GM21786 (cell line): ENCODE results near the gene RNF207.

Experiments
- ATAC-seq: cut with Tn5 transposase; IDR thresholded peaks from one replicate; pipeline ENCODE4 v1.9.1; 2021; ENCODE audit not compliant: unreplicated experiment

The RNF207 gene, protein sequence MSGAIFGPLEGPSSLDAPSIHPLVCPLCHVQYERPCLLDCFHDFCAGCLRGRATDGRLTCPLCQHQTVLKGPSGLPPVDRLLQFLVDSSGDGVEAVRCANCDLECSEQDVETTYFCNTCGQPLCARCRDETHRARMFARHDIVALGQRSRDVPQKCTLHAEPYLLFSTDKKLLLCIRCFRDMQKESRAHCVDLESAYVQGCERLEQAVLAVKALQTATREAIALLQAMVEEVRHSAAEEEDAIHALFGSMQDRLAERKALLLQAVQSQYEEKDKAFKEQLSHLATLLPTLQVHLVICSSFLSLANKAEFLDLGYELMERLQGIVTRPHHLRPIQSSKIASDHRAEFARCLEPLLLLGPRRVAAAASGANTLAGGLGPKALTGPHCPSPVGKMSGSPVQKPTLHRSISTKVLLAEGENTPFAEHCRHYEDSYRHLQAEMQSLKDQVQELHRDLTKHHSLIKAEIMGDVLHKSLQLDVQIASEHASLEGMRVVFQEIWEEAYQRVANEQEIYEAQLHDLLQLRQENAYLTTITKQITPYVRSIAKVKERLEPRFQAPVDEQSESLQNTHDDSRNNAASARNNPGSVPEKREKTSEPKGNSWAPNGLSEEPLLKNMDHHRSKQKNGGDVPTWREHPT

DNA sequence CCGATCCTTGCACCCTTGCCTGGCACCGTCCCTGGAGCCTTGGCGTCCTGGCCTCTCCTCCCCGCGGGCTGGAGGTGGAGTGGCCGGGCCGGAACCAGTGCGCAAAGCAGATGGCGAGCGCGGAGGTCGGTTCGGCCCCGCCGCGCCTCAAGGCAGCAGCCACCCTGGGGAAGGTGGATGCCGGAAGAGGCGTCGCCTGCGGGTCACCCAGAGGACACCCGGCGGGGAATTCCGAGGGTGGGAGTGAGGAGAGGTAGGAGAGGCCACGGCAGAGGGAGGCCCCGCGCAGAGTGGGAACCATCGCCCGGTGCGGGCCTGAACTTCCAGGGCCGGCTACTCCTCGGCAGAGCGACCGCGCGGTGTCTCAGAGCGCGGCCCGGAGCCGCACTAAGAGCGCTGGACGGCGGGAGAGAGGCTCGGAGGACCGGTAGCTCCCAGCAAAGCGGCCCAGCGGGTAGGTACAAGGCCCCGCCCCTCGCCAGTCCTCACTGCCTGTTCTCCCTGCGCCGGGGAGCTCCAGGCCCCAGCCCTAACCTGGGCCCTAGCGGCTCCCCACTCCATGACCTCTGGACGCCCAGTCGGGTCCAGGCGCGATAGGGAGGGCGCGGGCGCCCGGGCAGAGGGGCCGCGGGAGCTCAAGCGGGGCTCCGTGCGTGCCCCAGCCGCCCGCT, at the start of gene RNF207:
TSS of gene RNF207 (plus strand) at position 271 of the 671 bp plus-strand sequence. CDS start 417 bp downstream, outside the sequence.
- ATAC-seq, result peak; percentile 55

DNA sequence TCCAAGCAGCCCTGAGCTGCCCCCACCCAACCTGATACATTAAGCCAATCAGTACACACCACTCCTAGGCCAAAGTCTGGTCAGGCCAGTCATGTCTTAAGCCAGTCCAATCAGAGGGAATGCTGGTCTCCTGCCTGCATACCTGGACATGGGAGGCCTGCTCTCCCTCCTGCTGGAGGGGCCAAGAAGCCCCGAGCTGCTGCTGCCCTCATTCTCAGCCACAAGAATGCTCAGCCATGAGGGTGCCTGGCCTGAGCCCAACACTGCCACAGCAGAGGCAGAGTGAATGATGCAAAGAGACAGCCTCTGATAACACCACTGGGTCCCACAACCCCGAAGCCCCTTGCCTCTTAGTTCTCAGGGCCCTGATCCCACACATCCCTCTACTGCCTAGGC, 48.8 kb upstream of the RNF207 start:
- ATAC-seq, result no peak

DNA sequence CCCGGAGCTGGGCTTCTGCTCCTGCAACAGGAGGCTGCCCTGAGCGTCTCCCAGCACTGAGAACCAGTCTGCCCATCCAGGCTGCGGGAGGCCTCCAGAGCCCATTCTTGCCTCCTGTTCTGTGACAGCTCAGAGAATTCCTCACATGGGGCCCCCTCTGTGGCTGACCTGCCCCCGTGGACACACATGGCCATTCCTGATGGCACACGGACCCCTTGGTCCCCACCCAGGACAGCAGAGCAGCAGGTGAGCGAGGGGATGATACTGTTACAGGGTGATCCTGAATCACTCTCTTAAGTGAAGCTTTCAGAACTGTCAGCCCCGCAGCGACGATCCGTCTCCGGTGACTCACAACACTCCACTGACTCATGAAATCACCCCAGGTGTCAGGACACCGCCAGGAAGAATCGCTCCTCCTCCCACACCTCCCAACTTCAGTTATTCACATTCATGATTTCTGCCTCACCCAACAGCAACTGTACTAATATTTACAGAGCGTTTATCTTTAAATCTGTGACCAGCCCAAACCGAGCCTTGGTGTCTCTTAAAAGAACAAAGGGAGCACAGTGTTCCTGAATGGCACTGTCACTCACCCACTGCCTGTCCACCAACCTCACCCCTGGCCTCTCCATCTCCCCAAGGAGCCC, 48.3 kb upstream of the RNF207 start:
- ATAC-seq, result no peak

DNA sequence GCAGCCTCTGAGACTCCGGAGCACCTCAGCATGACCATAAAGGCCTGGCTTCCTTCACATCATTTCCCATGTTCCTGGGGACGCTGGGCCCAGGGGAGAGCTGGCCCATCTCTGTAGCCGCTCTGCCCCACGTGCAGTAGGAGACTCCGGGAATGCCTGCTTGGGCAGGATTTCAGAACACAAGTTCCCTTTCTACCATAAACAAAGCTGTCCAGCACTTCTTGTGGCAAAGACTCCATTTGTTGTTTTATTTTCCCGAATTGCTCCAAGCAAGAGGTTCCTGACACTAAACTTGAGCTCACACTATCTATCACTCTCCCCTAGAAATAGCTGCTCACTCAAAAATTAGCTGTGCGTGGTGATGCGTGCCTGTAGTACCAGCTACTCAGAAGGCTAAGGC, 47.7 kb upstream of the RNF207 start:
- ATAC-seq, result no peak

DNA sequence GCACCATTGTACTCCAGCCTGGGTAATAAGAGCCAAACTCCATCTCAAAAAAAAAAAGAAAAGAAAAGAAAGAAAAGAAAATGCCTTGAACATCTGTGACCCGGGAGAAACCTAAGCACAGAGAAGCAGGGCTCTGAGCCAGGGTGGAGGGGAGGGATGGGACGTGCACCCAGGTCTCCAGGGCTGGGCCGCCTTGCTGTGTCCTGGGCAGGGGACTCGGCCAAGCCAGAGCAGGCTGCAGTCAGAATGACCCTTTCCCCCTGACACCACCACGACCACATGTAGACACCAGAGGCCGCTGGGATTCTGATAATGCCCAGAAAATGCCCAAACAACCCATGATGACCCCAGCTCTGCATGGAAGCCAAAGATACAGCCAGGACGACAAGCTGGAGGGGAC, 43.6 kb upstream of the RNF207 start:
- no peak for ATAC-seq

DNA sequence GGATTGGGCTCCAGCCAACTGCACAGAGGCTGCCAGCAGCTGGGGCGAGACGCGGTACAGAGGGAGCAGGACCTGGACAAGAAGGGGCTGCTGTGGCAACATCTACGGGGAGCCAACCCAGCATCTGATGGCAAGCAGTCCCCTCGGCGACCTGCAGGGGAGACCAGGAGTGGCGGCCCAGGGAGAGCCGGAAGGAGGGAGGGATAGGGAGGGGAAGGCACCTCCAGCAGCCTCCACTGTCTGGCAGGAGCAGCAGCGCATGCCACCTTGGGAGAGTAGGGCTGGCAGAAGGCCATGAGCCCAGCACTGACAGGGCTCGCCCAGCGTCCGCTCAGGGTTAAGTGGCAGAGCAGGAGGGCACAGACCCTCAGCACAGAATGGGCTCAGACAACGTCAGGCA, 43.1 kb upstream of the RNF207 start:
- no peak for ATAC-seq

DNA sequence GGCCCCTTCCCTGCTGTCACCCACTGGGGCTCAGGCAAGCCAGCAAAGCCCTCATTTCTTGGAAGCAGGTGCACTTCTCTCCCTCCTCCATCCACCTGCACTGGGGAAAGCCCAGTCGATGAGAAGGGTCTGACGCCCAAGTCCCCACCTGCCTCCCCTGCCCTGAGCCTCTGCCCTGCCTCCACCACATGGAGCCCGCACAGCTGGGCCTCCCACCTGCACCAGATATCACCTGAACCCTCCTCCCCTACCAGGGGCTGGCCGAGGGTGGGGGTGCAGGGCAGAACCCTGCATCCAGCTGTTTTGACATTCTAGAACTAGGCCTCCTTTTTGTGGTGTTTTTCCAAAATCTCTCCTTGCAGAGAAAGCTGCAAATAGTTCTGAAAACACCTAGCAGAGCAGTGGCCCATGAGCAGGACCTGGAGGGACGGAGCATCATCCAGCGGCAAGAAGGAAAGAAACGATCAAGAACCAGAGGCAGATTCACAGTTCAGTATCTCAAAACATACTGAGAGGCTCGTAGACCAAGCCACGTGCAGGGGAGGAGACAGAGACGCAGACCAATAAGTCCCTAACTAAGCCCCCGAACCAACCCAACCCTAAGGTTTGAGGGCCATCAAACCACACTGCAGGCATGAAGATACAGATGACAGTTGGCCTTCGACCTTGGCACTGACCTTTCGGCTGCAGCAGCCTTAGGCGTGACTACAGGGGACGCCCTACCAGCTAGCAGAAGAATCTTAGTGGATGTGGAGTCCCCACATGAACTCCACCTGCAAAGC, 42.5 kb upstream of the RNF207 start:
- no peak for ATAC-seq

DNA sequence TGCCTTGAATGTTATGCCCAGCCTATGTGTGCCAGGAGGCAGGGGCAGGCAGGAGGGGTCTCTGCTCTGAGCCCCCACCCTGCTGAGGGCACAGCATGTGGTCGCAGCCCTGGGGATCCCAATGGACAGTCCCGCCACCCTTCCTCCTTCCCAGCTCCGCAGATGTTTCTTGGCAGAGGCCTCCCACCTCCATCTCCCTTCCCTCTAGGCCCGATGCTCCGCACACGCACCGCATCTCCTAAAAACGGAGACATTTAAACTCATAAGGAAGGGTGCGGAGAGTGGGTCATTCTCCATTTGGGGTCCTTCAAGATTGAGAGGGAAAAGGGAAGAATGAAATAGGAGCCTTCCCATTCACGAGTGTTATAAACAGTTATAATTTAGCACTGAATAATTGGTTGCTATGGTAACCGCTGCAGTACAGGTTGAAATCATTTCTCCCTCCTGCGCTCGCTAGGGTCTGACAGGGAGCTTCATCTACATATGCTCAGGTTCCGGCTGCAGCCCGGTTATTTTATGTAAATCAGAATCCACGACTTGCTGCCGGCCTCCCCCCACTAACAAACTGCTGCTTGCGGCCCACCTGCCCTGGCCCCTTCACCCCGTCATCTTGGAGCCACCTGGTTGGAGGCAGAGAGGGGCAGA, 41.8 kb upstream of the RNF207 start:
- no peak for ATAC-seq

DNA sequence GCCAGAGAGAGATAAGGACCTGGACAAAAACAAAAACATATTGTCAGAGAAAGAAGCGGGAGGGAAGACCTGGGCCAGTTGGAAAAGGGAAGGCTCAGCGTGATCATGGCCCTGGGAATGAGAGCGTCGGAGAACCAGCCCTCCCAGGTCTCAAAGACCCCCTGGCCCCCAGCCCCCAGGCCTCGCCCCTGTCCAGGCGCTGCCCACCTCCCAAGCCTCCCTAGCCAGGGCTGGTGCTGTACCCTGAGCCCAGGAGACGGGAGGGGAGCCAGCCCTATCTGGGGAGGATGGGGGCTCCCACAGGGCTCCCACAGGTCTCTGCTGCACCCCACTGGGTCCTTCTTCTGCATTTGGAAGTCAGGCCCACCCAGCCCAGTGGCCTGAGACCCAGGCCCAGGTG, 40.9 kb upstream of the RNF207 start:
- ATAC-seq, result no peak

DNA sequence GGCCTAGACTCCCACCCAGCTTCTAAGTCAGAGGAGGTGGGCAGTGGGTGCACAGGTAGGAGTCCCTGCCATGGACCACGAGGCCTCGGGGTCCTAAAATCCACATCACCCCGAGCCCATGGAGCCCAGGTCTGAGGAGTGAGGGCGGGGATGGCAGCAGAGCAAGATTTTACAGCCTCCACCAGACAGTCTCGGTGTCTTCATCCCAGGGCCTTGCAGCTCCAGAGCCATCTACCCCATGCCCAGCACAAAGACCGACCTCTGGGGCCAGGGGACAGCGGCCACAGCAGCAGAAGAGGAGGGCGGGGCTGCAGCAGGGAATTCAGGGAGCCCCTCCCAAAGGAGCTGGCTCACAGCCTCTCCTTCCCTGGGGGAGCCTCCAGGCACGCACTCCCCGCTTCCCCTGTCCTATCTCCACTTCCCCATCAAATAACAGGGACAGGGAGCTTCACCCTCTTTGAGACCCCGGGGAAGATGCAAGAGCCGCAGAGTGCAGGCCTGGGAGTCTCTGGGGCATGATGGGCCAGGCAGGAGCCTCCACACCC, 40.4 kb upstream of the RNF207 start:
- no peak for ATAC-seq

DNA sequence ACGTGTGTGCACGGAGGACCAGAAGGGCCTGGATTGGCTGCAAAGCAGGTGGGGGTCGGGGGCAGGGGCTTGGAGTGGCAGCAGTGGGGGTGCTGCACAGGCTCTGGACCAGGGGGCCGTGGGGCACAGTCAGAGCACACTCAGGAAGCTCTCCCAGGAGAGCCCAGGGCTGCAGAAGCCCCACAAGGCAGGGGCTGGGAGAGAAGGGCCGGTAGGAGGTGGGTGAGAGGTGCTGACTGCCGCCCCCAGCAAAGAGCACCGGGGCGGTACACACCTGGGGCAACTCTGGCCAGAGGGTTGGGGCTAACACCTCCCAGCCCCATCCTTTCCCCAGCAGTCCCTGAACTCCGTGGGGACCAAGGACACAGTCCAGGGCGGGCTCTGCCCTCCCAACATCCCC, 39.7 kb upstream of the RNF207 start:
- ATAC-seq, result no peak

DNA sequence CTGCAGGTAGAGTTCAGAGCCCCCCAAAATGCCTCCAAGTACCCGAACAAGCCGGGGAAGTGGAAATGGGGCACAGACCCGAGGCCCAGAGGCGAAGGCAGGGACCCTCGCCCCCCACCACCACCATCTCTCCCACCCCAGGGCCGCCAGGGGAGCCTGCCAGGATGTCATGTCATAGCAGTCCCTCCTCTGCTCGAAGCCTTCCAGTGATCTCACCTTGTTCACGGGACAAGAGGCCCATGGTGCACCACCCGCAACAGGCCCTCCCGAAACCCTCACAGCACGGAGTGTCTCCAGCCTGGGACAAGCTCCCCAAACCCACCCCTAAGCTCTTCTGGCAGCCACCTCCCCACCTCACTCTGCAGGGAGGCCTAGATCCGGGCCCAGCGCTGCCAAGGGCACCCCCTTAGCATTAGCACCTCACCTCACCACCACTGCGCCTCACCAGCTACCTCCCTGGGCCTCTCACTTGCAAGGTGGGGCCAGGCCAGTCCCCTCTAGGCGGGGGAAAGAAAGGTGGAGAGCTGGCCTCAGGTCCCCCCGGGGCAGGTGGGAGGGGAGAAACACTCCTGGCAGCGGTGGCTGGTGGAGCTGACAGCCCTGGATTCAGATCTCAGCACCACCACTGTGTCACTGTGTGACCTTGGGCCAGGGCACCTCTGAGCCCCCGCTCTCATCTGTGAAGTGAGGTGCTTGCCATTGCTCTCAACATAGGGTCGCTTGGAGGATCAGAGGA, 39.1 kb upstream of the RNF207 start:
- ATAC-seq, result no peak

DNA sequence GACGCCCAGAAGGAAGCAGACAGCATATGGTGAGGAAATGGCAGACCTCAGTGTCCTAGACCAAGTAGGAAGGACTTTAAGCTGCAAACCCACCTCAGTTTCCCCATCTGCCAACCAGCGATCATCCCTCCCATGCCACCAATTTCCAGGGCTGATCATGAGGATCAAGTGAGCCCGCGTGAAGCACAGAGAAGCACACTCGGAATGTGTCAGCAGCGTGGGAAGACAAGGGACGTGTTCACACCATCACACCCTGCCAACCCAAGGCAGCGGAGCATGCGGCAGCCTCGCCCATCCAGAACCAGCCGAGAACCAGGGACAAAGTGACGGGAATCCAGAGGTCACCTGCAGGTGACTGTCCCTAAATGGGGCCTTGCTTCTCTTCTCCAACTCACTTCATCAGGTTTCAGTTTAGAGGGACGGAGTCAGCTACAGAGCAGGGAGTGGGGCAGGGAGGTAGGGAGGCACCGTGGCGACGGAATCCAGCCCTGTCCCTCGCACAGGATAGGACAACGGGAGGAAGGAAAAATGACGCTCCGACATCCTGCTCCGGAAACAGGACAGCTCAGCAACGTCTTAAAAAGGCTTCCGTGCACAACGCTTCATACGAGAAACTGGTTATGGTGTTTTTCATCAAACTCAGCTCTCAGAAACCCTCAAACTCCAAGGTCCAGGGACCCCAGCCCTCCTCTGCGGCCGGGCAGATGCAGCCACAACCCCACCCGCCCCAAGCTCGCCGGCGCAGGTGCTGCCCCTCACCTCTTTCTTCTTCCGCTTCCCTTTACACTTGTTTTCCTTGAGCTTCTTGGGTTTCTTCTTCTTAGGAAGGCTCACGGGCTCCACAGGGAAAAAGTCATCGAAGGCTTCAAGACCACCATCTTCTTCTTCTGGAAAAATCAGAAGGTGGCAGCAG, 38.3 kb upstream of the RNF207 start:
- ATAC-seq, result no peak

DNA sequence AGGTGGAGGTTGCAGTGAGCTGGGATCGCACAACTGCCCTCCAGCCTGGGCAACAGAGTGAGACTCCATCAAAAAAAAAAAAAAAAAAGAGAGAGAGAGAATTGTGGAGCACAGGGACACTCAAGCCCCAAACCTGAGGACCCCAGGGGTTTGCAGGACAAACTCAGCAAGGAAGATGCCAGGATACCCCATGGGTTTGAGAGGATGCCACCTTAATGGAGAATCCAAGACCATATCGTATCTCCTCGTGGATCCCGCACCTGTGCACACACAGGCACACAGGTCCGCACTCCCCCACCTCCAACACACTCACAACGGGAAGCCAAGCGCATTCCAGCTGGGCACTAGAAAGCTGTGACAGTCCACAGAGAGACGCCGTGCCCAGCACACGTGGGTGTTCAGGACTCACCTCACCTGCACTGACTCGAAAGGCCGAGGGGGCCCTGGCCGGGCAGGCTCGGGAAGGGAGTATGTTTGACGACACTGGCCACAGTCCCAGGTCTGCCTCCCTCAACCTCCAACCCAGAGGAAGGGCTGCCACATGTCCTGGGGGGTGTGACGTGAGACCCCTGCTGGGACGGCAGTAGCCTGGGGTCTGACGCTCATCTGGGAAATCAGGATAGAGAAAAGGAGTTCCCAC, 36.9 kb upstream of the RNF207 start:
- ATAC-seq, result no peak

DNA sequence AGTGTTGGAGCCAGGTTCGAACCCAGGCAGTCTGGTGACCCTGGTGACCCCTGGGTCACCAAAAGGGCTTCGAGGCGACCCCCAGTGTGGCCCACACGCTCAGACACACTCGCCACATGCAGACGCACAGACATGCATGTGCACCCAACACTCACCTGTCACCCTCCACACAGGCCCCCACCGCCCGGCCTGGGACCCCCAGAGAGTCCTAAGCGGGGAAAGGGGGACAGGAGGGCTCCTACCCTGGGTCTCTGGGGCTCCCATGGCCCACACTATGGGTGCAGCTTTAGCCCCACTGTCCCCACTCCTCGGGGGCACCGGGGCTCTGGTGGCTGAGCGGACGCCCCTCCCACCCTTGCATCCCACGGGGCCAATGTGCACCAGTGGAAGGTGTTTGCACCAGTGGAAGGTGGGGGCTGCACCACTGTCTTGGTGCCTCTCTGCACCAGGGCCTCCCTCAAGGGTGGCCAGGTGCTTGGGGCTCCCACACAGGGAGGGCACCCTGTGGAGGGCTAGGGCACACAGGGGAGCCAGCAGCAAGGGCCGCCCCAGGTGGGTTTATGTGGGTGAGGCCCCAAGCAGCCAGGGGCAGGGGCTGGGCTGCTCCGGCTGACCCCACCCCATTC, 35.7 kb upstream of the RNF207 start:
- no peak for ATAC-seq

DNA sequence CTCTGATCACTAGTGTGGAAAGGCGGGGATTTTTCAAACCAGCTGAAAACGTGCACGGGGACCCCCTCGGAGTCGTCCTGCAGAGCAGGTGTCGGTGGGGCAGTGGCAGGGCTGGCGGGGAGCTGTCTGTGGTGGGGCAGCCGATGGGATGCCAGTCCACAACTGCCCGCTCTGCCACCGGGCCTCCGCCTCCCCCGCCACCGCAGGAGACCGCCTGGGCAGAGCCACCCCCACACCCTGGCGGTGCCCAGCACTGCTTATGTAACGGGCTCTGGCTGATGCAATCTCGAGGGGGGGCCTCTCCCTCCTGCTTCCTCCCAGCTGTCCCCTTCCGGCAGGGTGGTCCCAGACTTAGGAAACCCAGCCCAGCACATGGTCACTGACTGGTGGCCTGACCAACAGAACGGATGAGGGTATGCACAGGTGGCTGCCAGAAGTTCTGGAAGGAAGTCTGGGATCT, 35.1 kb upstream of the RNF207 start:
- no peak for ATAC-seq

DNA sequence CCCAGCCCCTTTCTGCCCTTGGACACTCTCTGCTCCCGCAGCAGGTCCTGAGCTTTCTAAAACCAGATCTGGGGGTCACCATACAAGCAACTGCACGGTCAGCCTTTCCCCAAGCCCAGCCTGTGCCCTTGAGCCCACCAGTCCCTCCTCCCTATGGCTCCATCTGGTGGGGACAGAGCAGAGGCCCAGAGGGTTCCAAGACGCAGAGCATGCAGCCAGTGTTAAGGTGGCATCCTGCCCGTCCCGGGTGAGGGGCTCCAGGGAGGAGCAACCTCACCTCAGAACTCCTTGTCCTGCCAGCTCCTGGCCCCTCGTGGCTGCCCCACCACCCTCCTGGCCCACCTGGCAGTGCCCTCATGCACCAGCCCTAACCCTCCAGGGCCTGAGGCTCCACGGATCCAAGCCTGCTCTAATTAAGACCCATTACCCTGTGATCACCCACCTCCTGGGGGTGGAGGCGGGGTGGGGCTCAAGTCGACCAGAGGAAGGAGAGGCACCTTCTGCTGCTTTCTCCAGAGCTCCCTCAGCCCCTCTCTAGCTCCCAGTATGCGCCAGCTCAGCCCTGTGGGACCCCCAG, 34.3 kb upstream of the RNF207 start:
- no peak for ATAC-seq
